NCI-H774 (cell line): ENCODE data around the gene KRTAP9-6.
"Not testable (repeated sequence)": the region's sequence is repeated elsewhere in the genome, so short reads cannot be mapped to it uniquely, and the experiment has no call there.

ENCODE experiments used
- DNase-seq: peaks from one replicate; lab custom pipeline; 2025; lab: John Stamatoyannopoulos, UW

KRTAP9-6 gene

GRCh38 chr17:41271858-41272257 is 6.7 kb downstream of the KRTAP9-6 start:
- no peak for DNase-seq

GRCh38 chr17:41275648-41276190 is 10.5 kb downstream of the KRTAP9-6 start, which contains the start of gene KRTAP9-7:
Gene KRTAP9-7 (plus strand): TSS chr17:41275698. CDS start chr17:41275698, 0 bp downstream.
- not testable (repeated sequence) for DNase-seq

GRCh38 chr17:41278176-41278955 is 13.2 kb downstream of the KRTAP9-6 start:
- no peak for DNase-seq

GRCh38 chr17:41284043-41284442 is 18.9 kb downstream of the KRTAP9-6 start:
- no peak for DNase-seq

GRCh38 chr17:41284546-41284945 is 19.4 kb downstream of the KRTAP9-6 start:
- DNase-seq, result no peak

- DNase-seq, result no peak
These were observed 21.9 kb downstream of the KRTAP9-6 start for GRCh38 chr17:41287050-41287449.

- no peak for DNase-seq
These were observed 28.8 kb downstream of the KRTAP9-6 start for GRCh38 chr17:41294016-41294415.

- DNase-seq, result no peak
These were observed 31.7 kb downstream of the KRTAP9-6 start for GRCh38 chr17:41296846-41297245.

GRCh38 chr17:41298458-41299135 is 33.4 kb downstream of the KRTAP9-6 start:
- no peak for DNase-seq

- DNase-seq, result no peak
These were observed 36.1 kb downstream of the KRTAP9-6 start for GRCh38 chr17:41301204-41301790.

GRCh38 chr17:41301916-41302901 is 37.0 kb downstream of the KRTAP9-6 start, which contains the start of gene KRTAP29-1:
Gene KRTAP29-1 (minus strand): TSS chr17:41302851. CDS start chr17:41302851, 0 bp downstream.
- no peak for DNase-seq

- no peak for DNase-seq
These were observed 37.8 kb downstream of the KRTAP9-6 start for GRCh38 chr17:41302981-41303380.

- DNase-seq, result no peak
These were observed 38.9 kb downstream of the KRTAP9-6 start for GRCh38 chr17:41304091-41304490.

- no peak for DNase-seq
These were observed 42.5 kb downstream of the KRTAP9-6 start for GRCh38 chr17:41307647-41308046.

- DNase-seq, result peak; percentile 85
These were observed 43.2 kb downstream of the KRTAP9-6 start for GRCh38 chr17:41308251-41308917.

- DNase-seq, result no peak
These were observed 43.8 kb downstream of the KRTAP9-6 start, which contains the start of gene KRTAP16-1 for GRCh38 chr17:41308918-41309359. Gene KRTAP16-1 (minus strand): TSS chr17:41309309. CDS start chr17:41309253, 56 bp downstream.

GRCh38 chr17:41311111-41311510 is 45.9 kb downstream of the KRTAP9-6 start:
- DNase-seq, result no peak

GRCh38 chr17:41315204-41315794 is 50.1 kb downstream of the KRTAP9-6 start, which contains the start of gene KRTAP17-1:
Gene KRTAP17-1 (minus strand): TSS chr17:41315710. CDS start chr17:41315650, 60 bp downstream.
- no peak for DNase-seq
